Suprapubic skin (tissue), 4 donors: ENCODE measurements around the gene AHDC1.

Experiments
- POLR2A ChIP-seq, 2 donors: fragments of 450-650 bp; IDR thresholded peaks; one replicate each; pipeline ENCODE4 v1.6.1; 2017; ENCODE audit warnings: antibody characterized with exemption in 2 of 2, mild to moderate bottlenecking in 2 of 2, moderate library complexity in 2 of 2
- POLR2AphosphoS5 ChIP-seq, 3 donors: sonication (generic); formaldehyde crosslinking; IDR thresholded peaks; one replicate each; pipeline ENCODE4 v1.6.1; 2017; ENCODE audit warnings: antibody characterized with exemption in 3 of 3
- TF ChIP-seq, protein P1 (sequence below), 2 donors: fragments of 200-600 bp in 1 of 2; fragments of 450-650 bp in 1 of 2; sonication (generic) in 1 of 2; IDR thresholded peaks; one replicate each; pipeline ENCODE4 v1.5.1; 2016 to 2019; ENCODE audit warnings: antibody characterized with exemption in 2 of 2, mild to moderate bottlenecking in 1 of 2, moderate library complexity in 1 of 2

DNA sequence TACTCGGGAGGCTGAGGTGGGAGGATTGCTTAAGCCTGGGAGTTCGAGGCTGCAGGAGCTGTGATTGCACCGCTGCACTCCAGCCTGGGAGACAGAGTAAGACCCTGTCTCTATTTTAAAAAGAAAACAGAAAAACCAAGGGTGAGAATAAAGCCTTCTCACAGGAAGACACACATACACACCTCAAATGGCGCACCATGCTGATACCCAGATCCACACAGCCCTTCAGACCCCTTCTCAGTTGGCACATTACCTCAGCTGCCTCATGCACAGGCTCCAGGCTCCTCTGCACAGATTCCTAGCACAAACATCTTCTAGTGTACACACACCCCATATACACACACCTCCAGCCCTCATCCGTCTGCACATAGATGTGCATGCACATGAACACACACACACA, 23.1 kb upstream of the AHDC1 start:
- TF ChIP-seq, protein P1, sequence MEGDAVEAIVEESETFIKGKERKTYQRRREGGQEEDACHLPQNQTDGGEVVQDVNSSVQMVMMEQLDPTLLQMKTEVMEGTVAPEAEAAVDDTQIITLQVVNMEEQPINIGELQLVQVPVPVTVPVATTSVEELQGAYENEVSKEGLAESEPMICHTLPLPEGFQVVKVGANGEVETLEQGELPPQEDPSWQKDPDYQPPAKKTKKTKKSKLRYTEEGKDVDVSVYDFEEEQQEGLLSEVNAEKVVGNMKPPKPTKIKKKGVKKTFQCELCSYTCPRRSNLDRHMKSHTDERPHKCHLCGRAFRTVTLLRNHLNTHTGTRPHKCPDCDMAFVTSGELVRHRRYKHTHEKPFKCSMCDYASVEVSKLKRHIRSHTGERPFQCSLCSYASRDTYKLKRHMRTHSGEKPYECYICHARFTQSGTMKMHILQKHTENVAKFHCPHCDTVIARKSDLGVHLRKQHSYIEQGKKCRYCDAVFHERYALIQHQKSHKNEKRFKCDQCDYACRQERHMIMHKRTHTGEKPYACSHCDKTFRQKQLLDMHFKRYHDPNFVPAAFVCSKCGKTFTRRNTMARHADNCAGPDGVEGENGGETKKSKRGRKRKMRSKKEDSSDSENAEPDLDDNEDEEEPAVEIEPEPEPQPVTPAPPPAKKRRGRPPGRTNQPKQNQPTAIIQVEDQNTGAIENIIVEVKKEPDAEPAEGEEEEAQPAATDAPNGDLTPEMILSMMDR (IDR thresholded peaks at IDR 0.05), result no peak
- TF ChIP-seq POLR2A (IDR thresholded peaks at IDR 0.05), result no peak
- TF ChIP-seq POLR2AphosphoS5 (IDR thresholded peaks at IDR 0.05), result no peak
